IPS-18a (cell line): Measurements from ENCODE around the gene CDK16.

Source experiments
- H3K27ac ChIP-seq: one replicate; pipeline ENCODE4 v1.5.1; 2013; ENCODE audit warnings: low read length
- H3K27me3 ChIP-seq: one replicate; pipeline ENCODE4 v1.6.1; 2013; ENCODE audit warnings: mild to moderate bottlenecking, low read length; ENCODE audit not compliant: control insufficient read depth, insufficient read depth
- H3K36me3 ChIP-seq: one replicate; pipeline ENCODE4 v1.6.1; 2013; ENCODE audit warnings: low read depth, low read length; ENCODE audit not compliant: control insufficient read depth
- H3K4me1 ChIP-seq: one replicate; pipeline ENCODE4 v1.6.1; 2013; ENCODE audit warnings: low read depth, low read length; ENCODE audit not compliant: control insufficient read depth
- H3K4me3 ChIP-seq: one replicate; pipeline ENCODE4 v1.5.1; 2013; ENCODE audit warnings: low read length
- H3K9ac ChIP-seq: one replicate; pipeline ENCODE4 v1.6.1; 2013; ENCODE audit warnings: mild to moderate bottlenecking, low read length, moderate library complexity
- H3K9me3 ChIP-seq: one replicate; pipeline ENCODE4 v1.6.1; 2013; ENCODE audit warnings: low read depth, low read length; ENCODE audit not compliant: control insufficient read depth

CDK16 gene

GRCh38 chrX:47199286-47199685 lies 19.2 kb upstream of the CDK16 start:
- Histone ChIP-seq H3K36me3 (peaks cover 52% of the 10 kb centered on the region), H3K4me1 (no peaks in the 10 kb centered on the region), H3K9ac (no peak overlapping the region), H3K4me3 (no peak overlapping the region), H3K27me3 (no peaks in the 10 kb centered on the region), H3K9me3 (peaks cover 3% of the 10 kb centered on the region), H3K27ac (no peak overlapping the region)

GRCh38 chrX:47200385-47201150 lies 17.9 kb upstream of the CDK16 start:
- peaks cover 3% of the 10 kb centered on the region for H3K9me3 ChIP-seq
- H3K4me3 ChIP-seq = no peak overlapping the region
- no peaks in the 10 kb centered on the region for H3K27me3 ChIP-seq
- peaks cover 64% of the 10 kb centered on the region for H3K36me3 ChIP-seq
- no peak overlapping the region for H3K9ac ChIP-seq
- H3K27ac ChIP-seq = no peak overlapping the region
- no peaks in the 10 kb centered on the region for H3K4me1 ChIP-seq

- peaks cover 73% of the 10 kb centered on the region for H3K36me3 ChIP-seq
- H3K27ac ChIP-seq = no peak overlapping the region
- H3K4me3 ChIP-seq = no peak overlapping the region
- peaks cover 3% of the 10 kb centered on the region for H3K9me3 ChIP-seq
- H3K4me1 ChIP-seq = no peaks in the 10 kb centered on the region
- H3K27me3 ChIP-seq = no peaks in the 10 kb centered on the region
- no peak overlapping the region for H3K9ac ChIP-seq
Observed at GRCh38 chrX:47201345-47201944, 17.0 kb upstream of the CDK16 start.

GRCh38 chrX:47202316-47202715 lies 16.2 kb upstream of the CDK16 start:
- Histone ChIP-seq H3K4me1 (no peaks in the 10 kb centered on the region), H3K36me3 (peaks cover 82% of the 10 kb centered on the region), H3K4me3 (no peak overlapping the region), H3K9ac (no peak overlapping the region), H3K9me3 (peaks cover 8% of the 10 kb centered on the region), H3K27me3 (no peaks in the 10 kb centered on the region), H3K27ac (no peak overlapping the region)

GRCh38 chrX:47202877-47203276 lies 15.6 kb upstream of the CDK16 start:
- no peak overlapping the region for H3K27ac ChIP-seq
- peaks cover 10% of the 10 kb centered on the region for H3K9me3 ChIP-seq
- H3K4me1 ChIP-seq = no peaks in the 10 kb centered on the region
- H3K36me3 ChIP-seq = peaks cover 88% of the 10 kb centered on the region
- H3K9ac ChIP-seq = no peak overlapping the region
- H3K4me3 ChIP-seq = no peak overlapping the region
- no peaks in the 10 kb centered on the region for H3K27me3 ChIP-seq

GRCh38 chrX:47204970-47205369 lies 13.5 kb upstream of the CDK16 start:
- H3K36me3 ChIP-seq = peaks cover 86% of the 10 kb centered on the region

GRCh38 chrX:47206316-47206715 lies 12.2 kb upstream of the CDK16 start:
- peaks cover 13% of the 10 kb centered on the region for H3K9me3 ChIP-seq

More at GRCh38 chrX:47204970-47205369, 13.5 kb upstream of the CDK16 start:
- H3K27me3 ChIP-seq = no peaks in the 10 kb centered on the region
- H3K4me1 ChIP-seq = no peaks in the 10 kb centered on the region
- no peak overlapping the region for H3K4me3 ChIP-seq
- H3K27ac ChIP-seq = no peak overlapping the region
- H3K9ac ChIP-seq = no peak overlapping the region
- H3K9me3 ChIP-seq = peaks cover 13% of the 10 kb centered on the region

GRCh38 chrX:47208108-47208507 lies 10.4 kb upstream of the CDK16 start:
- Histone ChIP-seq H3K27ac (no peak overlapping the region), H3K27me3 (no peaks in the 10 kb centered on the region), H3K36me3 (peaks cover 86% of the 10 kb centered on the region)

More at GRCh38 chrX:47206316-47206715, 12.2 kb upstream of the CDK16 start:
- no peak overlapping the region for H3K4me3 ChIP-seq
- H3K36me3 ChIP-seq = peaks cover 86% of the 10 kb centered on the region
- no peak overlapping the region for H3K27ac ChIP-seq
- no peak overlapping the region for H3K9ac ChIP-seq
- H3K27me3 ChIP-seq = no peaks in the 10 kb centered on the region
- no peaks in the 10 kb centered on the region for H3K4me1 ChIP-seq

GRCh38 chrX:47209508-47210238 lies 8.8 kb upstream of the CDK16 start:
- Histone ChIP-seq H3K27ac (no peak overlapping the region), H3K9ac (no peak overlapping the region), H3K27me3 (no peaks in the 10 kb centered on the region), H3K4me3 (no peak overlapping the region), H3K9me3 (peaks cover 11% of the 10 kb centered on the region), H3K4me1 (no peaks in the 10 kb centered on the region), H3K36me3 (peaks cover 88% of the 10 kb centered on the region)

More at GRCh38 chrX:47208108-47208507, 10.4 kb upstream of the CDK16 start:
- Histone ChIP-seq H3K4me1 (no peaks in the 10 kb centered on the region), H3K4me3 (no peak overlapping the region), H3K9me3 (peaks cover 11% of the 10 kb centered on the region), H3K9ac (no peak overlapping the region)

GRCh38 chrX:47210661-47211425 lies 7.6 kb upstream of the CDK16 start:
- Histone ChIP-seq H3K4me3 (no peak overlapping the region), H3K27ac (no peak overlapping the region), H3K36me3 (peaks cover 87% of the 10 kb centered on the region), H3K4me1 (no peaks in the 10 kb centered on the region), H3K27me3 (no peaks in the 10 kb centered on the region), H3K9me3 (peaks cover 16% of the 10 kb centered on the region), H3K9ac (no peak overlapping the region)
